Ovary (tissue), 9 donors: ENCODE results near the gene ARHGAP1. TPM values are rescaled to one million over a fixed set of nuclear protein-coding genes. Genes with fewer than 3 reads are reported as not detected.

Experiments used
- DNase-seq, 5 donors: peaks; one replicate each; pipeline ENCODE4 v3.0.0-alpha.2; 2019 to 2020
- H3K27ac ChIP-seq, 2 donors: fragments of 200-600 bp; one replicate each; pipeline versions ENCODE4 v1.5.1 to v1.8.0; 2019 to 2022
- H3K27me3 ChIP-seq: fragments of 200-600 bp; one replicate; pipeline ENCODE4 v1.8.0; 2022
- H3K36me3 ChIP-seq: fragments of 200-600 bp; sonication (generic); one replicate; pipeline ENCODE4 v1.5.1; 2019
- H3K4me1 ChIP-seq: one replicate; pipeline ENCODE4 v1.8.1; 2013; ENCODE audit warnings: mild to moderate bottlenecking, moderate library complexity; ENCODE audit not compliant: insufficient read depth
- H3K4me3 ChIP-seq: fragments of 200-600 bp; sonication (generic); one replicate; pipeline ENCODE4 v1.5.1; 2017
- H3K9me3 ChIP-seq, 2 donors: fragments of 200-600 bp in 1 of 2; sonication (generic) in 1 of 2; one replicate each; pipeline versions ENCODE4 v1.5.1 to v1.8.1; 2013 to 2019; ENCODE audit warnings: mild to moderate bottlenecking in 1 of 2, moderate library complexity in 1 of 2
- EP300 ChIP-seq: sonication (generic); formaldehyde crosslinking; IDR thresholded peaks from one replicate; pipeline ENCODE4 v1.6.1; 2017; ENCODE audit warnings: antibody characterized with exemption
- POLR2A ChIP-seq: fragments of 450-650 bp; IDR thresholded peaks from one replicate; pipeline ENCODE4 v1.6.1; 2017; ENCODE audit warnings: antibody characterized with exemption, mild to moderate bottlenecking, moderate library complexity
- WGBS, 3 donors: extraction: QIAGEN DNeasy Blood & Tissue Kit in 1 of 3; methylation state at CpG; one replicate each; pipeline versions ENCODE4 v1.1.5 to v1.1.7; 2013 to 2017; 5-methylcytosine and 5-hydroxymethylcytosine counted together
- intact Hi-C, 4 donors: fragments of 100-400 bp; cut with DNase I; formaldehyde crosslinking; loops; one replicate each; pipeline versions ENCODE4 v1.11.0 to v1.15.1; 2022 to 2023
- polyA plus RNA-seq, 2 donors: library from polyadenylated mRNA; stranded (reverse); fragments of 200-250 nt in 1 of 2; fragments of 350-450 nt in 1 of 2; fragmentation: Illumina TruSeq in 1 of 2; extraction: RNeasy Lipid Tissue Mini Kit (QIAGEN cat#74804) in 1 of 2; gene quantifications; one replicate each; pipeline ENCODE4 v1.2.3, GENCODE V29; 2013 to 2014
- total RNA-seq, 7 donors: library from RNA; depleted of rRNA in 2 of 7; stranded (reverse); fragments of >200 nt in 2 of 7; fragmentation: NEBNext Ultra II Directional in 3 of 7; extraction: Animal tissue kit (Norgen Biotek cat#: 25700) in 3 of 7; gene quantifications; one replicate each; pipeline versions ENCODE4 v1.1.0 to v1.2.4, GENCODE V29; 2016 to 2023
- TF ChIP-seq, protein P1 (sequence below), 3 donors: fragments of 450-650 bp in 2 of 3; fragments of 200-600 bp in 1 of 3; IDR thresholded peaks; one replicate each; pipeline versions ENCODE4 v1.5.1 to v1.8.0; 2016 to 2022; ENCODE audit warnings: antibody characterized with exemption in 3 of 3, mild to moderate bottlenecking in 1 of 3
- donor health status: DM: no; HTN: no; CAD: no; lungs with moderate emphysema.
- donor health status: DM: no; HTN: no; CAD: no.
- donor health status: Bipolar disorder and iron deficiency.
- donor health status: DM: yes; HTN: yes; CAD: no.
- donor health status: DM: no; HTN: no; CAD: no.
- donor health status: DM: yes; HTN: yes; CAD: no.

ARHGAP1 gene
- total and polyA plus RNA-seq, 9 donors: 24.1 to 95.9 (median 73.3) TPM

DNA sequence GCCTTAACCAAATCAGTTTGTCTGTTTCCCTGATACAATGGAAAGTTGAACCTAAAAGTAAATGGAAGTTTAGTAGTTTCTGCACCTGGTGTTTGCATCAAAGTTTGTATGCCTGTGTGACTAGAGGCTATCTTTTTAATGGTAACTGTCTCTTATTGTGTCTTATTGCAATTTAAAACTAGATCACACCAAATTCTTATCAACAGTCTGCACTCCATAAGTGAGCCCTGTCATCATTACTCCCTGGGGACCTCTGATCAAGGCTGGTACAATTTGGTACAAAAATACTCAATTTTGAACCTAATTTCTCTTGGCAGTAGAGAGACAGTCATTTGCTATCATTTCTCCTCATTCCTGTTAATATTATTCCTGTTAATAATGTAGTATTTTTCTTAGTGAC lies 38.1 kb downstream of the ARHGAP1 start:
- Histone ChIP-seq H3K4me3 (no peak overlapping the region), H3K36me3 (no peaks in the 10 kb centered on the region), H3K9me3 (no peaks in the 10 kb centered on the region), H3K4me1 (peaks cover 1% of the 10 kb centered on the region), H3K27ac (no peak overlapping the region), H3K27me3 (no peaks in the 10 kb centered on the region)
- no peak for DNase-seq
- TF ChIP-seq, protein P1, sequence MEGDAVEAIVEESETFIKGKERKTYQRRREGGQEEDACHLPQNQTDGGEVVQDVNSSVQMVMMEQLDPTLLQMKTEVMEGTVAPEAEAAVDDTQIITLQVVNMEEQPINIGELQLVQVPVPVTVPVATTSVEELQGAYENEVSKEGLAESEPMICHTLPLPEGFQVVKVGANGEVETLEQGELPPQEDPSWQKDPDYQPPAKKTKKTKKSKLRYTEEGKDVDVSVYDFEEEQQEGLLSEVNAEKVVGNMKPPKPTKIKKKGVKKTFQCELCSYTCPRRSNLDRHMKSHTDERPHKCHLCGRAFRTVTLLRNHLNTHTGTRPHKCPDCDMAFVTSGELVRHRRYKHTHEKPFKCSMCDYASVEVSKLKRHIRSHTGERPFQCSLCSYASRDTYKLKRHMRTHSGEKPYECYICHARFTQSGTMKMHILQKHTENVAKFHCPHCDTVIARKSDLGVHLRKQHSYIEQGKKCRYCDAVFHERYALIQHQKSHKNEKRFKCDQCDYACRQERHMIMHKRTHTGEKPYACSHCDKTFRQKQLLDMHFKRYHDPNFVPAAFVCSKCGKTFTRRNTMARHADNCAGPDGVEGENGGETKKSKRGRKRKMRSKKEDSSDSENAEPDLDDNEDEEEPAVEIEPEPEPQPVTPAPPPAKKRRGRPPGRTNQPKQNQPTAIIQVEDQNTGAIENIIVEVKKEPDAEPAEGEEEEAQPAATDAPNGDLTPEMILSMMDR (IDR thresholded peaks at IDR 0.05): no peak
- no peak for TF ChIP-seq EP300
- intact Hi-C loops: no loop called here

DNA sequence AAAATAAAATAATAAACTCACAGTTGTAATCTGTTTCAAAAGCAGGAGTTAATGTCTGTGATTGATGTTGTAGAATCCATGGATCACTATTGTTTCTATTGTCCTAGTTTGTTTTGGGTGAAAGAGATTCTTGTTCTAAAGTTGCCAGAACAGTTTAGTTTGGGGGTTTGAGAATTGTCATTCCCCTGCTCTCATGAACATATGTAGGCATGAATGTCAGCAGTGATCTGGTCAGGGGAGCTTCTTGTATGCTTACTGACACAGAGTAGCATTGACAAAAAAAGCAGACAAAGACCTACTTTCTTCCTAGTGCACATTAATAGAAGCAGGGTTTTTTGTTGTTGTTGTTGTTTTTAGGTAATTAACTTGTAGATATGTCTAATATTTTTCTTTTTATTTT lies 38.6 kb downstream of the ARHGAP1 start:
- Histone ChIP-seq H3K36me3 (no peaks in the 10 kb centered on the region), H3K27ac (no peak overlapping the region), H3K4me1 (peaks cover 1% of the 10 kb centered on the region)

DNA sequence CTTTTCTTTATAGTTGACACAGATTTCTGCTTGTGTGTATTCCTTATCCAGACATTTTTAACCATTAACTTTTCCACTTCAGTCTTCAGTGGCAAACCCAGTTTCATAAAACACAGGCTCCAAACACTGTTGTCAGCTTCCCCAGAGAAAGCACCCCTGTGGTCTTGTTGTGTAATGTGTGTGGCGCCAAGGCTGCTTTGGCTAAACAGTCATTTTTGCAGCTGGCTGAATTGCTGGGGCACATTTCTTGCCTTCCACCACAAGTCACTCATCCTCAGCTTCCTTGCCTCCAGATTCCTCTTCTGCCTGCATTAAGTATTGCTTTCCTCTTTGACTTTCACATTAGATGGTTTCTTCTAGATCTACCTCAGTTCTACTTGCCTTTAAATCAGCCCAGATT lies 40.5 kb downstream of the ARHGAP1 start:
- 91 to 100% (median 94%) methylated on average over 1 of the region's 1 CpG for WGBS, 3 donors
- no peaks in the 10 kb centered on the region for H3K4me1 ChIP-seq
- no peaks in the 10 kb centered on the region for H3K9me3 ChIP-seq
- no peaks in the 10 kb centered on the region for H3K36me3 ChIP-seq
- no peak overlapping the region for H3K4me3 ChIP-seq
- no peak for DNase-seq
- H3K27ac ChIP-seq: no peak overlapping the region
- TF ChIP-seq POLR2A: no peak
- TF ChIP-seq, protein P1 (IDR thresholded peaks at IDR 0.05): no peak
- TF ChIP-seq EP300: no peak
- intact Hi-C loops: no loop called here
- H3K27me3 ChIP-seq: no peaks in the 10 kb centered on the region

More for the DNA sequence above, 38.6 kb downstream of the ARHGAP1 start:
- H3K27me3 ChIP-seq: no peaks in the 10 kb centered on the region
- H3K9me3 ChIP-seq: no peaks in the 10 kb centered on the region
- no peak overlapping the region for H3K4me3 ChIP-seq
- intact Hi-C loops: no loop called here
- TF ChIP-seq POLR2A: no peak
- TF ChIP-seq, protein P1 (IDR thresholded peaks at IDR 0.05): no peak
- TF ChIP-seq EP300: no peak
- no peak for DNase-seq

DNA sequence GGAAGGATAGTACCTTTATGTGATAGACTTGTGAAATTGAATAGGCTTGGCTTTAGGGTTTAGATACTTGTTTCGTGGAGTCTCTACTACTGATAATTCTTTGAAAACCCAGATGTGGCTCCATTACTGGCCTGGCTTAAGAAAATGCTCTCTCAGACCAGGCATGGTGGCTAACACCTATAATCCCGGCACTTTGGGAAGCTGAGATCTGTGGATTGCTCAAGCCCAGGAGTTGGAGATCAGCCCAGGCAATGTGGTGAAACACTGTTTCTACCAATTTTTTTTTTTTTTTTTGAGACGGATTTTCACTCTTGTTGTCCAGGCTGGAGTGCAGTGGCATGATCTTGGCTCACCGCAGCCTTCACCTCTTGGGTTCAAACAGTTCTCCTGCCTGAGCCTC lies 42.2 kb downstream of the ARHGAP1 start:
- TF ChIP-seq, protein P1 (IDR thresholded peaks at IDR 0.05): no peak
- TF ChIP-seq POLR2A: no peak
- no peaks in the 10 kb centered on the region for H3K36me3 ChIP-seq
- H3K4me3 ChIP-seq: no peak overlapping the region
- DNase-seq: peak in 1 of 5 donors; percentile 61
- no peaks in the 10 kb centered on the region for H3K9me3 ChIP-seq
- no peak overlapping the region for H3K27ac ChIP-seq
- intact Hi-C loops: no loop called here
- 61 to 80% (median 77%) methylated on average over 4 of the region's 4 CpGs for WGBS, 3 donors
- H3K27me3 ChIP-seq: no peaks in the 10 kb centered on the region
- H3K4me1 ChIP-seq: no peaks in the 10 kb centered on the region

DNA sequence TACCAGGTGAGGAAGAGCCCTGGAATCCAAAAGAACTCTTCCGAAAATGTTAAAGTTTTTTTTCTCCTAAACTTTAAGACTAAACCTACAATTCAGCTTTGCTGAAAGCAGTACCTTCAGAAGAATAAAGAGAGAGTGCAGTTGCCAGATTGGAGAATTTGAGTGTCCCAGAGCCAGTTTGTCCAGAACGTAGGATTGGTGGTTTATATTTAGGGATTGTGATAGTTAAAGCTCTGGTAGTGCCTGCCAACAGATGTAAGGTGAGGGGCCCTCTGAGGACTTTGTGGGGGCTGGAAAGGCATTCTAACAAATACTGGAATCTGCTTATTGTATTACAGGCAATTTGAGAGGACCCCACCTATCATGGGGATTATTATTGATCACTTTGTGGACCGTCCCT lies 43.2 kb downstream of the ARHGAP1 start:
- no peak for TF ChIP-seq EP300
- TF ChIP-seq POLR2A: no peak
- TF ChIP-seq, protein P1 (IDR thresholded peaks at IDR 0.05): no peak
- Histone ChIP-seq H3K36me3 (no peaks in the 10 kb centered on the region), H3K27ac (no peak overlapping the region), H3K4me1 (no peaks in the 10 kb centered on the region), H3K27me3 (no peaks in the 10 kb centered on the region), H3K9me3 (no peaks in the 10 kb centered on the region), H3K4me3 (no peak overlapping the region)
- 82 to 93% (median 89%) methylated on average over 3 of the region's 3 CpGs for WGBS, 3 donors
- intact Hi-C loops: no loop called here
- no peak for DNase-seq
